Measurements from ENCODE around the gene DHRSX. TPM values are rescaled to one million over a fixed set of nuclear protein-coding genes. Genes with fewer than 3 reads are reported as not detected.

DHRSX gene
- total and polyA plus RNA-seq, 2 of the 8 experiments (the other 6 are each of a cell fraction or from before 2014, with no cell fraction given): 35.1 to 43.4 TPM

DNA sequence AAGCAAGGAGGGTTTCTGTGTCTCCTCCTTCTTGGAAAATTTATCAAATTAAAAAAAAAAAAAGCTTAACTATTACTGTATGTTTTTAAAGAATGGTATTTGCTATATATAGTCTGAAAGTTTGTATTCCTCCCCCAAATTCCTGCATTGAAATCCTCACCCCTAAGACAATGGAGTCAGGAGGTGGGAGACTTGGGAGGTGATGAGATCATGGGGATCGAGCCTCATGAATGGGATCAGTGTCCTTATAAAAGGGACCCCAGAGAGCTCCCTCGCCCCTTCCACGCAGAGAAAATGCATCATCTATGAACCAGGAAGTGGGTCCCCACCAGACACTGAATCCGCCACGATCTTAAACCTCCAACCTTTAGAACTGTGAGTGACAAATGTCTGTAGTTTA is 50.1 kb downstream of the DHRSX start:
- H3K4ac ChIP-seq (replicated peaks; ENCODE audit: insufficient read length, low read depth, low read length): no peak overlapping the region
- H3K79me2 ChIP-seq (ENCODE audit: control insufficient read depth in 1 of 2, insufficient read depth in 2 of 2, low read length in 2 of 2): peaks cover 11 to 81% of the 10 kb centered on the region in 2 experiments
- H4K91ac ChIP-seq (replicated peaks; ENCODE audit: insufficient read length, low read length): no peak overlapping the region
- H2BK12ac ChIP-seq (ENCODE audit: low read depth, low read length): 0 out of 2 replicates have a peak overlapping the region, but pooled peaks have one; percentile 5
- ChIA-PET POLR2A (ENCODE audit: partially characterized antibody) (no interaction called here), CTCF (ENCODE audit: partially characterized antibody) (no interaction called here)
- peaks cover 0 to 2% of the 10 kb centered on the region in 2 experiments for H4K20me1 ChIP-seq (replicated peaks in 1 of 2; ENCODE audit: control insufficient read depth in 1 of 2, insufficient read depth in 2 of 2, low read length in 2 of 2)
- no peak overlapping the region for H3K9ac ChIP-seq (replicated peaks in 1 of 4; ENCODE audit: extremely low read depth in 1 of 4, low read depth in 3 of 4, low read length in 3 of 4)
- H2BK20ac ChIP-seq (ENCODE audit: low read length): no peak overlapping the region
- peak overlapping the region; percentile 75; the same call in 1 of the 2 replicates for H3K27ac ChIP-seq (ENCODE audit: low read depth, low read length)
- no peak overlapping the region for H3K23ac ChIP-seq (ENCODE audit: insufficient read length)
- FAIRE-seq (peak; percentile 52), DNase-seq (ENCODE audit: low read depth in 1 of 2, low spot score in 2 of 2) (no peak)
- H3K4me3 ChIP-seq (ENCODE audit: extremely low read depth in 1 of 4, insufficient read depth in 2 of 4, low read depth in 3 of 4, low read length in 4 of 4): no peak overlapping the region; a peak in 1 of 8 replicates
- peaks cover 5 to 6% of the 10 kb centered on the region in 2 experiments; a peak in 2 of 4 replicates for H3K9me3 ChIP-seq (ENCODE audit: insufficient read depth in 2 of 2, low read depth in 1 of 2, low read length in 1 of 2)
- peaks cover 0 to 11% (median 5%) of the 10 kb centered on the region in 4 experiments; a peak in 4 of 7 replicates for H3K4me1 ChIP-seq (replicated peaks in 1 of 4; ENCODE audit: control insufficient read depth in 3 of 4, insufficient read depth in 4 of 4, low read length in 3 of 4)
- H4K5ac ChIP-seq (ENCODE audit: insufficient read length, low read depth, low read length): no peak overlapping the region
- H2BK120ac ChIP-seq (replicated peaks; ENCODE audit: low read depth, low read length): no peak overlapping the region
- 0 out of 2 replicates have a peak overlapping the region, but pooled peaks have one; percentile 9 for H3K18ac ChIP-seq (ENCODE audit: extremely low read depth, low read length)
- H3K23me2 ChIP-seq (ENCODE audit: low read depth, low read length): no peaks in the 10 kb centered on the region
- H2BK15ac ChIP-seq (ENCODE audit: low read length): no peak overlapping the region
- H3K79me1 ChIP-seq (ENCODE audit: low read depth, low read length): peaks cover 16% of the 10 kb centered on the region
- H3K56ac ChIP-seq (replicated peaks; ENCODE audit: insufficient read length, low read depth, low read length): no peak overlapping the region
- WGBS, 2 experiments (ENCODE audit: extremely low coverage in 1 of 2, insufficient coverage in 1 of 2, insufficient read length in 1 of 2, insufficient replicate concordance in 2 of 2, low coverage in 1 of 2, low lambda C conversion rate in 2 of 2, missing lambda C conversion rate in 1 of 2): 52% methylated on average over 5 of the region's 5 CpGs; no CpG with 5 or more reads in 1 of the 2 experiments
- peaks cover 0 to 4% (median 0%) of the 10 kb centered on the region in 4 experiments; a peak in 4 of 8 replicates for H3K36me3 ChIP-seq (ENCODE audit: control insufficient read depth in 2 of 4, insufficient read depth in 4 of 4, low read length in 3 of 4)
- H3K27me3 ChIP-seq (replicated peaks in 1 of 4; ENCODE audit: control insufficient read depth in 3 of 4, extremely low read depth in 1 of 4, insufficient read depth in 3 of 4, low read length in 3 of 4): no peaks in the 10 kb centered on the region
- H3K4me2 ChIP-seq (ENCODE audit: insufficient read depth in 1 of 2, low read depth in 2 of 2, low read length in 2 of 2): peak overlapping the region; percentile 21 to 43; a peak in 2 of 4 replicates
- H2BK5ac ChIP-seq (ENCODE audit: low read depth, low read length): 0 out of 2 replicates have a peak overlapping the region, but pooled peaks have one; percentile 21
- no peak overlapping the region for H2AFZ ChIP-seq (ENCODE audit: low read length)
- no peak overlapping the region for H4K8ac ChIP-seq (ENCODE audit: extremely low read depth, insufficient read depth, low read length)
- H3K14ac ChIP-seq (ENCODE audit: insufficient read length): no peak overlapping the region
- H2AK5ac ChIP-seq (ENCODE audit: low read depth, low read length): no peak overlapping the region
- TF ChIP-seq FOSL1 (IDR thresholded peaks at IDR 0.05; ENCODE audit: insufficient read depth, low read depth, low read length) (no peak), SUZ12 (IDR thresholded peaks at IDR 0.05; ENCODE audit: low read length) (no peak), TBP (IDR thresholded peaks at IDR 0.05; ENCODE audit: low read depth, low read length) (no peak), CHD1 (IDR thresholded peaks at IDR 0.05; ENCODE audit: low read depth, low read length) (no peak), BACH1 (IDR thresholded peaks at IDR 0.05; ENCODE audit: low read length) (no peak), NANOG (IDR thresholded peaks at IDR 0.05; ENCODE audit: insufficient read depth, low read depth, low read length, poor library complexity, severe bottlenecking) (no peak), CBX8 (IDR thresholded peaks at IDR 0.05; ENCODE audit: borderline replicate concordance, low read depth, low read length) (no peak), CTBP2 (IDR thresholded peaks at IDR 0.05; ENCODE audit: borderline replicate concordance, insufficient read depth, insufficient read length, low read length) (no peak), YY1 (IDR thresholded peaks at IDR 0.05; ENCODE audit: low read depth, low read length) (no peak), JUN (IDR thresholded peaks at IDR 0.05; ENCODE audit: low read depth, low read length) (no peak)
- TF ChIP-seq, protein P1, sequence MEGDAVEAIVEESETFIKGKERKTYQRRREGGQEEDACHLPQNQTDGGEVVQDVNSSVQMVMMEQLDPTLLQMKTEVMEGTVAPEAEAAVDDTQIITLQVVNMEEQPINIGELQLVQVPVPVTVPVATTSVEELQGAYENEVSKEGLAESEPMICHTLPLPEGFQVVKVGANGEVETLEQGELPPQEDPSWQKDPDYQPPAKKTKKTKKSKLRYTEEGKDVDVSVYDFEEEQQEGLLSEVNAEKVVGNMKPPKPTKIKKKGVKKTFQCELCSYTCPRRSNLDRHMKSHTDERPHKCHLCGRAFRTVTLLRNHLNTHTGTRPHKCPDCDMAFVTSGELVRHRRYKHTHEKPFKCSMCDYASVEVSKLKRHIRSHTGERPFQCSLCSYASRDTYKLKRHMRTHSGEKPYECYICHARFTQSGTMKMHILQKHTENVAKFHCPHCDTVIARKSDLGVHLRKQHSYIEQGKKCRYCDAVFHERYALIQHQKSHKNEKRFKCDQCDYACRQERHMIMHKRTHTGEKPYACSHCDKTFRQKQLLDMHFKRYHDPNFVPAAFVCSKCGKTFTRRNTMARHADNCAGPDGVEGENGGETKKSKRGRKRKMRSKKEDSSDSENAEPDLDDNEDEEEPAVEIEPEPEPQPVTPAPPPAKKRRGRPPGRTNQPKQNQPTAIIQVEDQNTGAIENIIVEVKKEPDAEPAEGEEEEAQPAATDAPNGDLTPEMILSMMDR (IDR thresholded peaks at IDR 0.05; ENCODE audit: control extremely low read depth in 1 of 3, insufficient read depth in 1 of 3, low read depth in 1 of 3, low read length in 3 of 3): no peak
